T1000 (cell line): ENCODE data around the gene SPATA18.
"Not testable (repeated sequence)": the region's sequence is repeated elsewhere in the genome, so short reads cannot be mapped to it uniquely, and the experiment has no call there.

Experiments used
- DNase-seq: peaks from one replicate; lab custom pipeline; 2025; ENCODE audit warnings: mixed read lengths; lab: John Stamatoyannopoulos, UW

Gene SPATA18

GRCh38 chr4:52106660-52107059 is 55.6 kb downstream of the SPATA18 start:
- DNase-seq, result no peak

- DNase-seq, result no peak
Observed at GRCh38 chr4:52107336-52107735, 56.2 kb downstream of the SPATA18 start.

- DNase-seq, result no peak
Observed at GRCh38 chr4:52107745-52108144, 56.6 kb downstream of the SPATA18 start.

GRCh38 chr4:52110171-52110570 is 59.1 kb downstream of the SPATA18 start:
- no peak for DNase-seq

- DNase-seq, result no peak
Observed at GRCh38 chr4:52111995-52112394, 60.9 kb downstream of the SPATA18 start.

GRCh38 chr4:52112411-52112810 is 61.3 kb downstream of the SPATA18 start:
- no peak for DNase-seq

GRCh38 chr4:52116641-52117040 is 65.5 kb downstream of the SPATA18 start:
- DNase-seq, result no peak

- DNase-seq, result no peak
Observed at GRCh38 chr4:52126226-52126625, 75.1 kb downstream of the SPATA18 start.

- peak; percentile 82 for DNase-seq
Observed at GRCh38 chr4:52126966-52127365, 75.9 kb downstream of the SPATA18 start.

- no peak for DNase-seq
Observed at GRCh38 chr4:52135171-52135570, 84.1 kb downstream of the SPATA18 start.

GRCh38 chr4:52137152-52137551 is 86.0 kb downstream of the SPATA18 start:
- DNase-seq, result not testable (repeated sequence)

- no peak for DNase-seq
Observed at GRCh38 chr4:52142816-52143215, 91.7 kb downstream of the SPATA18 start.

- DNase-seq, result no peak
Observed at GRCh38 chr4:52143815-52144214, 92.7 kb downstream of the SPATA18 start.

- no peak for DNase-seq
Observed at GRCh38 chr4:52144372-52144771, 93.3 kb downstream of the SPATA18 start.
